ENCODE data around the gene CTU2. TPM values are rescaled to one million over a fixed set of nuclear protein-coding genes. Genes with fewer than 3 reads are reported as not detected.
A peak's percentile ranks its signal among the peaks of the same experiment; 100 is the strongest.

CTU2 gene
- total RNA-seq, 1 experiment from 2014 or later = 24.8 TPM

- Histone ChIP-seq H3K9me3 (ENCODE audit: control insufficient read depth, insufficient read depth, low read depth, low read length) (no peaks in the 10 kb centered on the region), H3K27ac (ENCODE audit: low read length) (0 out of 2 replicates have a peak overlapping the region, but pooled peaks have one; percentile 66), H3K36me3 (ENCODE audit: control insufficient read depth, insufficient read depth, low read length) (no peaks in the 10 kb centered on the region), H3K4me1 (ENCODE audit: control insufficient read depth, insufficient read depth, low read length) (peaks cover 84% of the 10 kb centered on the region), H3K4me3 (ENCODE audit: low read depth in 2 of 2, low read length in 2 of 2) (no peak overlapping the region), H3K27me3 (ENCODE audit: control insufficient read depth, insufficient read depth, low read length) (no peaks in the 10 kb centered on the region)
- ChIA-PET CTCF (interaction anchor here (0.7 kb wide), 1 partner anchor 22 kb away, joined by 10 read pairs; no protein-coding TSS in a partner anchor), POLR2A (no interaction called here)
- intact Hi-C loops (cut with micrococcal nuclease; ENCODE audit: unreplicated experiment) (no loop called here), in situ Hi-C loops (cut with HindIII; ENCODE audit: low pct_unique_long_range_greater_than_20kb, low sequenced_read_pairs) (no loop called here)
- BruUV-seq (replicated peaks) = no TSS peak
- no peak for ATAC-seq
- TF ChIP-seq TCF7L2 (IDR thresholded peaks at IDR 0.05; ENCODE audit: low read depth, low read length) = no peak
- no peak for TF ChIP-seq SIN3A (IDR thresholded peaks at IDR 0.05; ENCODE audit: borderline replicate concordance, insufficient read depth, low read depth, low read length)
- TF ChIP-seq REST (IDR thresholded peaks at IDR 0.05; ENCODE audit: insufficient read depth in 1 of 2, low read depth in 2 of 2, low read length in 1 of 2) = no peak
- no peak for TF ChIP-seq POLR2AphosphoS5 (IDR thresholded peaks at IDR 0.05; ENCODE audit: low read depth, low read length)
- TF ChIP-seq CTCF (IDR thresholded peaks at IDR 0.05) = no peak
- DNase-seq (ENCODE audit: low read depth, low spot score) = no peak
Observed at GRCh38 chr16:88764080-88764479, 57.8 kb downstream of the CTU2 start.

GRCh38 chr16:88764913-88765349, 58.6 kb downstream of the CTU2 start:
- no TSS peak for BruUV-seq (replicated peaks)
- Histone ChIP-seq H3K4me3 (ENCODE audit: low read depth in 2 of 2, low read length in 2 of 2) (no peak overlapping the region), H3K36me3 (ENCODE audit: control insufficient read depth, insufficient read depth, low read length) (no peaks in the 10 kb centered on the region), H3K27me3 (ENCODE audit: control insufficient read depth, insufficient read depth, low read length) (no peaks in the 10 kb centered on the region), H3K4me1 (ENCODE audit: control insufficient read depth, insufficient read depth, low read length) (peaks cover 82% of the 10 kb centered on the region), H3K9me3 (ENCODE audit: control insufficient read depth, insufficient read depth, low read depth, low read length) (no peaks in the 10 kb centered on the region), H3K27ac (ENCODE audit: low read length) (peak overlapping the region; percentile 23; the same call in 1 of the 2 replicates)
- ATAC-seq (no peak), DNase-seq (ENCODE audit: low read depth, low spot score) (no peak)
- CTCF ChIA-PET = no interaction called here
- TF ChIP-seq POLR2AphosphoS5 (IDR thresholded peaks at IDR 0.05; ENCODE audit: low read depth, low read length) (no peak), SIN3A (IDR thresholded peaks at IDR 0.05; ENCODE audit: borderline replicate concordance, insufficient read depth, low read depth, low read length) (no peak), REST (IDR thresholded peaks at IDR 0.05; ENCODE audit: insufficient read depth in 1 of 2, low read depth in 2 of 2, low read length in 1 of 2) (no peak), TCF7L2 (IDR thresholded peaks at IDR 0.05; ENCODE audit: low read depth, low read length) (no peak), CTCF (IDR thresholded peaks at IDR 0.05) (no peak)
- in situ Hi-C loops (cut with HindIII; ENCODE audit: low pct_unique_long_range_greater_than_20kb, low sequenced_read_pairs) (no loop called here), intact Hi-C loops (cut with micrococcal nuclease; ENCODE audit: unreplicated experiment) (no loop called here)
- POLR2A ChIA-PET = no interaction called here
